HG03159 (cell line): ENCODE measurements around the gene MAPT.

ENCODE experiments used
- ATAC-seq: cut with Tn5 transposase; IDR thresholded peaks from one replicate; pipeline ENCODE4 v1.9.1; 2021; ENCODE audit warnings: mild to moderate bottlenecking, moderate library complexity; ENCODE audit not compliant: unreplicated experiment

Gene MAPT

DNA sequence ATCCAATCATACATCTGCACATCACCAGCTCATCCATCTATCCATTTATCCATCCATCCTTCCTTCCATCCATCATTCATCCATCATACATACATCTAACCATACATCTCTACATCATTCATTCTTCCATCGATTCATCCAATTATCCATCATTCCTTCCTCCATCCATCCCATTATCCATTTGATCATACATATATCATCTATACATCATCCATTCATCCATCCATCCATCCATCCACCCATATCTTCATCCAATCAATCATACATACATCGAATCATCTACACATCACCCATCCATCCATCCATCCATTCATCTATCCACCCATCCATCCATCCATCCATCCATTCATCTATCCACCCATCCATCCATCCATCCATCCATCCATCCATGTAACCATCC is 75.4 kb downstream of the MAPT start:
- ATAC-seq = no peak

DNA sequence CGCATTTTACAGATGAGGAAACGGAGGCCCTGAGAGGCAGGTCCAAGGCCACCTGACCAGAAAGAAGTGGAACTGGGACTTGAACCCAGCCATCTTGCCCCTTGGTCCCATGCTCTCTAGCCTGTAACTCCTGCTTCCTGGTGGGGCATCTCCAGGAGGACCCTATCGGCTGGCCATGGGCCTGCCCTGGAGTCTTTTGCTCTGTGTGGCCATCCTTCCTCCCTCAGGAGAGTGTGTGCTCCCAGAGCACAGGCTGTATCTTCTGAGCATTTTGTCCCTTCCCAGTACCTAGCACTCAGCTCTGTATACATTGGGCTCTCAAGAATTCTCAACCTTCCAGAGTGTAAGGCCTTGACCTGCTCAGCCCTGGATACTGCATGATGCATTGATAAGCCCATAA is 76.3 kb downstream of the MAPT start:
- no peak for ATAC-seq

- ATAC-seq = no peak
Measured at GRCh38 chr17:45971698-45972141, 77.4 kb downstream of the MAPT start.

- ATAC-seq = no peak
Measured at GRCh38 chr17:45972531-45972930, 78.2 kb downstream of the MAPT start.

DNA sequence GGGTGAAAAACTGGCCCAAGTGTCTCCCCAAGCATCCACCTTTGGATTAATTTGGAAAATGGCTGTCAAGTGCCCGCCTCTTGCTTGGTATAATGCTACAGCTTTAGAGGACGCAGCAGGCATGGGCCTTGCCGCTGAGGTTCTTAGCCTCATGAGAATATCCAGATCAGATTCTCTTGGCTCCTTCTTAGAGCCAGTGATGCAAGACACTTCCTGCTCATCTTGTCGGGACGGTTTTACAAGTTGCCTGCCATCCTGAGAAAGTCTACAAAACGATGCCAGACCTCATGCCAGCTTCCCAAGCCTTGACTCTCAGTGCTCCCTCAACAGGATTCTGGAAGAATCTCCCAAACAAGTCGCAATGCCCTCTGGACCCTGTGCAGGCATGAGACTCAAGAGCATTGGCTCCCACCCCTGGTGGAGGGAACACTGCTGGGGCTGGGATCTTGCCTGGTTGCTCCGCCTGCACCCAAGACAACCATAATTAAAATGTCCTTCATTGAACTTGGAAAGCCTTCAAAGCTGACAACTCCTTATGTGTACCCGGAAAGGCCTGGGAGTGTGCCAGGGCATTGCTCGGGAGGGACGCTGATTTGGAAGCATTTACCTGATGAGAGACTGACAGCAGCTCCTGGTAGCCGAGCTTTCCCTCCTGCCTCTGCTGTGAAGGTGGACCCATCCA is 78.9 kb downstream of the MAPT start:
- ATAC-seq = no peak

- no peak for ATAC-seq
Measured at GRCh38 chr17:45973946-45974859, 79.8 kb downstream of the MAPT start.

DNA sequence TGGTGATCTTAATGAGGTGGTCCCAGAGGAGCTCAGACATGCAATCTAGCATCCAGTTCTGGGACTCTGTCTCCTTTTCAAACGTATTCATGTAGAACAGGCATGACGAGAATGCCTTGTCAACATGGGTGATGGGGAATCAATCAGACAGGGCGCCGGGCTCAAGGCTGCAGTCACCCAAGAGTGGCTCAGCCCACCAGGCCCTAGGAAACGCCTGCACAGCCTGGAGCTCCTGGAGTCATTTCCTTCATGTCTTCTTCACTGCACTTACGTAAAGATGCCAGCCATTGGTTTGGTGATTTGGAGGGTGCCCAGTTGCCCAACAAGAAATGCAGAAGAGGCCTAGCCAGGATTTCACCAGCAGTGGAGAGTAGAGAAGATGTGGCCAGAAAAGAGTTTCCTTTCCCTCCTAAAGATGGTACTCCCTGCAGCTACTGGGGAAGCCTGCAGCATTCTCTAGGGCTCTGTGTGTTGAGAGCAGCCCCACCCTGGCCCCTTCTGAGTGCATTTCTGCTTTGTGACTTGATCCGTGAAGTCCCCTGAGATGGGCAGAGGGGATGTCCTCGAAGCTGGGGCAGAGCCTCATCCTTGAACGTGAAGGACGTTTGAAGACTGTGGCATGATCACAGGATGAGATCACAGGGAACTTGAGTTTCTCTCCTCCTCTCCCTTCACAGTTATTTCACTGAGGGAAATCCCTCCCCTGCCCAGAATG is 80.7 kb downstream of the MAPT start:
- no peak for ATAC-seq

DNA sequence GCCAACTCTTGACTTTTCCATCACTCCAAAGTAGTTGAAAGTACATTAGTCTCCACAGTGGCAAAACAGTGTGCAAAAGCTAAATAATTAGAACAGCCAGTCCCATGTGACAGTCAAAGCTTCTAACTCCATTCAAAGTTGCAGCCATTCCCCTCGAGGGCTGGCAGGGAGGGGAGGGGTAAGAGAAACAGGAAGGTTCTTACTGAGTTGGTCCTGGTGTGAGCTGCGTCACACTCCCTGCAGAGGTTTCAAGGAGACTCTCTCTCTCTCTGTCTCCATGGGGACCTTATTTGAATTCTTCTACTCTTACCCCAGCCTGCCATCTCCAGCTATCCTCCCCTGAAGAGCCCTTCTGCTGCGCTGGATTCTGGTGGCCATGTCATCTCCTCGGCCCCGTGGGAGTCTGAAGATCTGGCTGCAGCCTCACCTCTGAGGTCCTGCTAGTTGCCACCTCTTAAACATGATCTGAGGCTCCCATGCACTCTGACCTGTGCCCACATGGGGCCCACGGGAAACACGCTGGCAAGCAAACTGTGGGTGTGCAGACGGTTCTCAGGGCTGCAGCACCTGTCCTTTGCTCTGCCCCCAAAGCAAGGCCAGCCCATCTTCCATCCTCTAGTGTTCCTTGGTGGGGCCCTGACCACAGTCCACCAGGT is 81.4 kb downstream of the MAPT start:
- ATAC-seq = no peak

DNA sequence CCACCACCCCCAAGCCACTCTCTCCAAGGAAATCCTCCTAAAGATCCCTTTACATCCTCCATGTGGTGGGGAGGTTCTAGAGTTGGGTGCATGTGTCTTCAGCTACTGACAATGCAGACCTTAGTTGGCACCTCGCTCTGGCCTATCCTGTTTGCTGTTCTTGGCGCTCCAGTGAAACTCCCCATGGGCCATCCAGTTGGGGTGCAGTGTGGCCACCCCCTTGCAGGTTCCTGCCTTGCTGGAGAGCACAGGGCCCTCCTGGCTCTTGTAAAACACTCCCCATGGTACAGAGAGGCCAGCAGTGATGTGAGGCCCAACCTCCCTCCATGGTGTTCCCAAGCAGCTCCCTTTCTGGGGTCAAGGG is 82.0 kb downstream of the MAPT start:
- no peak for ATAC-seq

DNA sequence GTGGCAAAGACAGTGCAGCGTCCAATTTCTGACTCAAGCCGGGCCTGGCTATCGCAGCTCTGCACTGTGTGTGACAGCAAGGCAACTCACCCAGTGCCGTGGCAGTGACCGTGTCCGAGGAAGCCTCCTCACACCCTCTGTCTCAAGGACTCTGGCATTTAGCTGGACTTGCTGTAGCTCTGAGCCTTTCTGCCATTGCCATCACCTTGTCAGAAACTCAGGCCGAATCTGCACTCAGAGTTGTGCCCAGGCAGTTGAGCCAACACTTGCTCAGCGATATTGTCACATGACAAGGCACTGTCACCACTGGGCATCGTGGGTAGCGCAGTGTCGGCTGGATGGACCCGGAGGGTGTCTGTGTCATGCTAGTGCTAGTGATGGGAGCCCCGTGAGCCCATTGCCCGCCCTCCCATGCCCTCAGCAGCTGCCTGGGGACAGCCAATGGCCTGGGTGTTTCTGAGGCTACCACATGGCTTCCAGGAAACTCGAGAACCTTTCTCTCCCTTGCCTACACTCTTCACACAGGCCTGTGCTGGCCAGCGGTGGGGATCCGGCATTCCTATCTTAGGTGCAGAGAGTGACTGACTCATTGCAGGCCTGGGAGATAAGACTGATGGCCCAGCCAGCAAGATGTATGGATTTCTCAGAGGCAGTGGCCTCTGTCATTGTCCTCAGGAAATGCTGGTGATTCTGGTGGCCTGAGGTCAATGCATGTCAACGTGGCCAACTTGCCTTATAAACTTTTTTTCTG is 82.6 kb downstream of the MAPT start:
- ATAC-seq = no peak

- ATAC-seq = no peak
Measured at GRCh38 chr17:45977506-45977824, 83.1 kb downstream of the MAPT start.

GRCh38 chr17:45977976-45978626 is 83.7 kb downstream of the MAPT start:
- no peak for ATAC-seq

DNA sequence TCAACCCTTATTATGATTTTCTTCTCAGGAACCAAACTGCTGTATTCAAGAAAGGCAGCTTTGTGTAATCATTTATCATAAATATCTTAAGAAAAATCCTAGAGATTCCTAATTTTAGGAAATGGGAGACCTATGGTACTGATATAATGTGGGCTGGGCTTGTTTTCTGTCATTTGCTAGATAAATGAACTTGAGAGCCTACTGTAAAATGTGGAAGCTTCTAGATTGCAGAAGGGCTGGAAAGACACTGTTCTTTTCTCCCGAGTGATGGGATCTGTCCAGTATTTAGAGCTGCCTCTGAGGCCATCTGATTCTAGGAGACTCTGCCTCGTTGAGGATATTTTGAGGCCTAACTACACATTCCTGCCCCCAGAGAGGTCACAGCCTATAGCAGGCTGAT is 84.8 kb downstream of the MAPT start:
- ATAC-seq = no peak

DNA sequence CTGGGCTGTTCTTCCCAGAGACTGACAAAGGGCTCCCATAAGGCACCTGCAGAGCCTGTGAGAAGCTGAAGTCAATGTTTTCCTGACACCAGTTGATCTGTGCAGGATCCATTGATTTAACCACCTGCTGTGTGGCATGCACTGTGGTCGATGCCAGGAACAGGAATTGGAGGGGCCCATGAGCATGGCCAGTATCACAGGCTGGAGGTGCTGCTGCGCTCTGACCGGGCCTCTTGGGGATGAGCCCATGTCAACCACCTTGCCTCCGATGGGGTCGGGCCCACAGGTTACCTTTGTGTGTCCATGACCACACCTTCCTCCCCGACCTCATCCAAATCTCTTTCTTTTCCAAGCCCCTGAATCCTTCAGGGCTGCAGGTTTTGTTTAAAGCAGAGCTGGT is 86.5 kb downstream of the MAPT start:
- no peak for ATAC-seq

DNA sequence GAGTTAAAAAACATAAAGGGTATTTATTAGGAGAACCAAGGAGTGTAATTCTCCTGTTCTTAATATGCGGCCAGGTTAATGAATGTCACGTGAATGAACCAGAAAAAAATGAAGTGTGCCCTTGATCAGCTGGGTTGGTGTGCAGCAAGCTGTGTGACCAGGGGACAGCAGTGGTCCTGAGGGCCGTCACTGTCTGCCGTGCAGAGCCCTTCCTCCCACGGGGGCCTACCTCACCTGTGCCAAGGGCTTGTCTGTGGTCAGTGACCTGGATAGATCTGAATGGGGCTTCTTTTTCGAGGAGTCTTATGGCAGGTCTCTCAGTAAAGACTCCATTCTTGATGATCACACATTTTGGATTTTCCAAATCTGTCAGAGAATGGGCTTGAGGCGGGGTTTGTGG is 87.0 kb downstream of the MAPT start:
- ATAC-seq = no peak

DNA sequence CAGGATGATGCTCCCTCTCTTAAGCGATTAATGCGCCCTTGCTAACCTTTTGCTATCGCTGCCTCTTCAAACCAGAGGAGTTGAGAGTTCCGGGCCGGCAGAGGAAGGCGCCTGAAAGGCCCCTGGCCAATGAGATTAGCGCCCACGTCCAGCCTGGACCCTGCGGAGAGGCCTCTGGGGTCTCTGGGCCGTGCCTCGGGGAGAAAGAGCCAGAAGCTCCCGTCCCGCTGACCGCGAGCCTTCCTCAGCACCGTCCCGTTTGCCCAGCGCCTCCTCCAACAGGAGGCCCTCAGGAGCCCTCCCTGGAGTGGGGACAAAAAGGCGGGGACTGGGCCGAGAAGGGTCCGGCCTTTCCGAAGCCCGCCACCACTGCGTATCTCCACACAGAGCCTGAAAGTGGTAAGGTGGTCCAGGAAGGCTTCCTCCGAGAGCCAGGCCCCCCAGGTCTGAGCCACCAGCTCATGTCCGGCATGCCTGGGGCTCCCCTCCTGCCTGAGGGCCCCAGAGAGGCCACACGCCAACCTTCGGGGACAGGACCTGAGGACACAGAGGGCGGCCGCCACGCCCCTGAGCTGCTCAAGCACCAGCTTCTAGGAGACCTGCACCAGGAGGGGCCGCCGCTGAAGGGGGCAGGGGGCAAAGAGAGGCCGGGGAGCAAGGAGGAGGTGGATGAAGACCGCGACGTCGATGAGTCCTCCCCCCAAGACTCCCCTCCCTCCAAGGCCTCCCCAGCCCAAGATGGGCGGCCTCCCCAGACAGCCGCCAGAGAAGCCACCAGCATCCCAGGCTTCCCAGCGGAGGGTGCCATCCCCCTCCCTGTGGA is 88.6 kb downstream of the MAPT start:
- no peak for ATAC-seq

DNA sequence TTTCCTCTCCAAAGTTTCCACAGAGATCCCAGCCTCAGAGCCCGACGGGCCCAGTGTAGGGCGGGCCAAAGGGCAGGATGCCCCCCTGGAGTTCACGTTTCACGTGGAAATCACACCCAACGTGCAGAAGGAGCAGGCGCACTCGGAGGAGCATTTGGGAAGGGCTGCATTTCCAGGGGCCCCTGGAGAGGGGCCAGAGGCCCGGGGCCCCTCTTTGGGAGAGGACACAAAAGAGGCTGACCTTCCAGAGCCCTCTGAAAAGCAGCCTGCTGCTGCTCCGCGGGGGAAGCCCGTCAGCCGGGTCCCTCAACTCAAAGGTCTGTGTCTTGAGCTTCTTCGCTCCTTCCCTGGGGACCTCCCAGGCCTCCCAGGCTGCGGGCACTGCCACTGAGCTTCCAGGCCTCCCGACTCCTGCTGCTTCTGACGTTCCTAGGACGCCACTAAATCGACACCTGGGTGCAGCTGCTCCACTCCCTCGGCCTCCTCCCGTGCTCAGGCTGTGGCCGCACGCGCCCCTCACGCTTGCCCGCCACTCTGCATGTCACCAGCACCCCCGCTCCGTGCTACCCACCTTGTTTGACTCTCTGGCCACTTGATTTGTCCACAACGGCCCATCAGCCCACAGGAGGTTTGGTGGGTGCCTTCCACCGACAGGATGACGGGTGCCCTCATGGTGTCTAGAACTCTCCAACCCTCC is 89.4 kb downstream of the MAPT start:
- no peak for ATAC-seq

GRCh38 chr17:45984368-45984767 is 90.0 kb downstream of the MAPT start:
- ATAC-seq = no peak

DNA sequence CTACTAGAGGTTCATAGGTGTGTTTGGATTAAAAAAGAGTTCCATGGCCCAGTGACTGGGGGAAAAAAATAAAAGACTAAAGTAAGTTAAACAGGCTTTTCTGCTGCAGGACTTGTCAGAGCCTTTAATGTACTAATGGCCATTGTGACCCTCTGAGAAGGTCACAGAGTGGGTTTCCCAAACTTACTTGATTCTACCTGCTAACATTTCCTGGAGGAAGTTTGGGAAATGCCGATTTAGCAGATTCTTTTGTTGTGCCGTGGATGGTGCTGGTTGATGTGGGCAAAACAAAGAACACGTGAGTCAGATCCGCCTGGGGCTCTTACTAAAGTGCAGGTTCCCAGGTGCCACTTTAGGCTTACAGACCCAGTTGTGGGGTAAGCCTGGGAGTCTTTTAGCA is 91.1 kb downstream of the MAPT start:
- ATAC-seq = no peak
